Measurements from ENCODE around the gene AKT3. TPM values are rescaled to one million over a fixed set of nuclear protein-coding genes. Genes with fewer than 3 reads are reported as not detected.
A peak's percentile ranks its signal among the peaks of the same experiment; 100 is the strongest.

AKT3 gene
- total RNA-seq, 1 donor from 2014 or later = 20.6 TPM

- Histone ChIP-seq H3K9me3 (replicated peaks) (no peaks in the 10 kb centered on the region), H3K36me3 (no peaks in the 10 kb centered on the region), H3K27ac (replicated peaks) (no peak overlapping the region), H3K4me1 (peaks cover 50% of the 10 kb centered on the region), H3K4me3 (no peak overlapping the region), H3K27me3 (ENCODE audit: low read depth) (peaks cover 31% of the 10 kb centered on the region)
- no peak for TF ChIP-seq CTCF (IDR thresholded peaks at IDR 0.05; ENCODE audit: borderline replicate concordance)
- intact Hi-C loops (cut with micrococcal nuclease) = no loop called here
- no peak for DNase-seq
Measured at GRCh38 chr1:243846761-243847160, 3.3 kb downstream of the AKT3 start.

- Histone ChIP-seq H3K4me3 (no peak overlapping the region), H3K9me3 (replicated peaks) (no peaks in the 10 kb centered on the region), H3K27me3 (ENCODE audit: low read depth) (peaks cover 23% of the 10 kb centered on the region), H3K27ac (replicated peaks) (no peak overlapping the region), H3K36me3 (no peaks in the 10 kb centered on the region), H3K4me1 (peaks cover 41% of the 10 kb centered on the region)
- no peak for TF ChIP-seq CTCF (IDR thresholded peaks at IDR 0.05; ENCODE audit: borderline replicate concordance)
- no peak for DNase-seq
- intact Hi-C loops (cut with micrococcal nuclease) = no loop called here
Measured at GRCh38 chr1:243845888-243846287, 4.2 kb downstream of the AKT3 start.

- DNase-seq = no peak
- peaks cover 8% of the 10 kb centered on the region for H3K27me3 ChIP-seq (ENCODE audit: low read depth)
- H3K27ac ChIP-seq (replicated peaks) = no peak overlapping the region
- peaks cover 30% of the 10 kb centered on the region for H3K4me1 ChIP-seq
- H3K36me3 ChIP-seq = no peaks in the 10 kb centered on the region
- no peak for TF ChIP-seq CTCF (IDR thresholded peaks at IDR 0.05; ENCODE audit: borderline replicate concordance)
- H3K4me3 ChIP-seq = no peak overlapping the region
- intact Hi-C loops (cut with micrococcal nuclease) = no loop called here
- no peaks in the 10 kb centered on the region for H3K9me3 ChIP-seq (replicated peaks)
Measured at GRCh38 chr1:243844186-243844585, 5.9 kb downstream of the AKT3 start.

GRCh38 chr1:243842978-243843511 is 7.0 kb downstream of the AKT3 start:
- intact Hi-C loops (cut with micrococcal nuclease) = no loop called here
- no peak for TF ChIP-seq CTCF (IDR thresholded peaks at IDR 0.05; ENCODE audit: borderline replicate concordance)
- Histone ChIP-seq H3K9me3 (replicated peaks) (no peaks in the 10 kb centered on the region), H3K27ac (replicated peaks) (peak overlapping the region; percentile 51), H3K4me3 (no peak overlapping the region), H3K36me3 (no peaks in the 10 kb centered on the region), H3K4me1 (peaks cover 19% of the 10 kb centered on the region), H3K27me3 (ENCODE audit: low read depth) (peaks cover 2% of the 10 kb centered on the region)
- DNase-seq = no peak

GRCh38 chr1:243842161-243842560 is 7.9 kb downstream of the AKT3 start:
- Histone ChIP-seq H3K4me3 (no peak overlapping the region), H3K4me1 (peaks cover 16% of the 10 kb centered on the region), H3K9me3 (replicated peaks) (peaks cover 8% of the 10 kb centered on the region), H3K27ac (replicated peaks) (no peak overlapping the region), H3K27me3 (ENCODE audit: low read depth) (no peaks in the 10 kb centered on the region), H3K36me3 (no peaks in the 10 kb centered on the region)
- intact Hi-C loops (cut with micrococcal nuclease) = no loop called here
- no peak for DNase-seq
- TF ChIP-seq CTCF (IDR thresholded peaks at IDR 0.05; ENCODE audit: borderline replicate concordance) = no peak
